Activated T-helper 1 cell treated with anti-CD3 and anti-CD28 coated beads, Interleukin-2, amount 50 U/mL, for 16 hours (primary cell): ENCODE measurements around the gene NR1H3.

ENCODE experiments used
- DNase-seq, 2 donors: peaks; one replicate each; pipeline ENCODE4 v3.0.0-alpha.2; 2020; ENCODE audit warnings: low read depth in 1 of 2, low spot score in 1 of 2

NR1H3 gene

GRCh38 chr11:47244448-47245350 lies 13.1 kb upstream of the NR1H3 start:
- DNase-seq, result no peak

GRCh38 chr11:47245611-47246357 lies 12.0 kb upstream of the NR1H3 start:
- no peak for DNase-seq

DNA sequence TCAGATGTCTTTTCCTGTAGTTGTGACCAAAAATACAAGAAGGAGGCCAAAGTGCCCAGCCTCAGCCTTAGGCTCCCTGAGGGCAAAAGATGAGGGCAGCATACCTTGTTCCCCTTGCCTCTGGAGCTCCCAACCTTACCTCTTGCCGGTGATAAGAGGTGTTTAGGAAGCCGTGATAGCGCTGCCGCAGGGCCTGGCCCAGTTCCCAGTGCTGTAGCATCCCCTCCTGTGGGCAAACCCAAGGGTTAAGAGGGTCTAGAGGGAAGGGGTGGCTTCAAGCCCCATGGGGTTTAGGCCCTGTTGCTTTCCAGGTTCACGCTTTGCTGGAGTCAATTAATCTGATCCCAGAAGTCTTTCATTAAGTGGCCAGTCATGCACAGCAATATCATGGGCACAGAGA lies 10.3 kb upstream of the NR1H3 start:
- DNase-seq, result no peak

DNA sequence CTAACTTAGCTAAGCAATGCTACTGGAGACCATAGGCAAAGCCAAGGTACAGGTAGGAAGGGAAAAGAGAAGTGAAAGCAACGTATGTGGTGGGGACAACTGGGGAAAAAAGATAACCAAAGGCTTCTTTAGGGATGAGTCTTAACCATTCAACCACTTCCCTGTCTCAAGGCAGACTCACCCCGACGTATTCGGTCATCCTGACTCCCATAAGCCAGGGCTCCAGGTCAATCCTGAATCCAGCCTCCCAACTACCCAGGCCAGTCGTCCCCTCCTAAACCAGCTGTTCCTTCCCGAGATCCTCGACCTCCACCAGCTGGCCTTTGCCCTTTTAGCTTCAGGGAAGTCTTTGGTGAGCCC lies 9.5 kb upstream of the NR1H3 start:
- no peak for DNase-seq

DNA sequence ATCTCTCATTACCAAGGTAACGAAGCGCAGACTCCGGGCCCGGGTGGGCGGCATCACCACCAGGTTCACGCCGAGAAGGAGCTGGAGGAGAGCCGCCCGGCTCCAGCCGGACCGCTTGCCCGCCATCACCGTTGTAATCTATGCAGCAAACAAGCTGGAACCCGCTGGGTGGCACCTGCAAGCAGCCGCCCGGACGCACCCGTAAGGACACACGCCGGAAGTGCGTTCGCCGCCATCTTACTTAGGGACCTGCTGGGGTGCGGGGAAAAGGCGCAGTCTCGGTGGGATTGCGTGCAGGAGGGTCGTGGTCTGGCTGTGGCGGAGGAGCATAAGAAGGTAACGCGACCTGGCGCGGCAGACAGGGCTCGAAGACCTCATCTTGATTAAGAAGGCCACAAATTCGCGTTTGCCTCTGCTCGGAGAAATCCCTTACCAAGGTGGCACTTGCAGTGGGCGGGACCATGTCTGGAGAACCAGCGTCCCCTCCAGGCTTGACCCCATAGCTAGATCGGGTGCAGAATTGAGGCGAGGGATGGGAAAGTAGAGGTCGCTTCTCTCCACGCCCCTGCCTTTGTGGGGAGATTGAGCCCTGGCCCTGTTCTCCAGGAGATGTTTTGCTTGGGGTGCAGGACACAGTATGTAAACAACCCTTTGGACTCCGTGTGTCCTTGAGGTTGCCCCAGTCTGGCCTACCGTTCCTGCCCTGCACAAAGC lies 9.0 kb upstream of the NR1H3 start, which contains the start of gene ACP2:
ACP2 (minus strand) TSS at position 151 of the 714 bp plus-strand sequence; CDS start at position 126, 25 bp downstream.
- peak; percentile 75 for DNase-seq

DNA sequence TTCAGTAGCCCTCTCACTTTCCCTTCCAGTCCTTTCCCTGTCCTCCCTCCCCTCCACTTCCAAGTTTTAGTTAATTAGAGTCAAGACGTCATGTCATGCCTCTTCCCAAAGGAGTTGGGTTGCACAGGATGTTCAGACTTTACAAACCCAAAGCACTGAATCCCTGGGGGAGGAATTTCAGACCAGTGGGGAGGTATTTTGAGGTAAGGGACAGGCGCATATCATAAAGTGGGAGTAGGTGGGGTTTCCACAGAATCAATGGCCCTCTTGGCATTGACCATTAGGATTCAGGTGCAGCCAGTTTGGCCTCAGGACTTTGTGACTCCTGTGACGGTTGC lies 8.4 kb upstream of the NR1H3 start:
- DNase-seq, result no peak

- no peak for DNase-seq
Measured at GRCh38 chr11:47251751-47252150, 6.0 kb upstream of the NR1H3 start.

DNA sequence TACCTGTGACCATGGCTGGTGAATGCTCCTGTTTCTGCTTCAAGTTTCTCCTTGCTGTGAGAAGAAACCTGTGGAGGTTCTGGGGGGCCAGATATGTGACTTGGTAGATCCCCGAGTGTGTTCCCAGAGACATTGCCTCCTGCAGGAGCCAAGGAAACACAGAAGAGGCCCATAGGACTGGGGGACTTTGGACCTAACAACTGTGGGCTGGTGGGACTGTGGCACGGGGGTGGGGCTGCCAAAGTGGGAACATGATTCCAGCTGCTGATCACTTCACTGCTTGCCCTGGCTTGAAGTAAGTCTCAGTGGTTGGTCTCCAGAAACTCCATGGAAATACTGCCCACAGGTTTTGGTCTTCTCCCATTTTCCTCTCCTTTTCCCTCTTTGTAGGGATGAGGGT lies 4.1 kb upstream of the NR1H3 start:
- no peak for DNase-seq

GRCh38 chr11:47254386-47254785 lies 3.4 kb upstream of the NR1H3 start:
- DNase-seq, result no peak

- DNase-seq, result no peak
Measured at GRCh38 chr11:47256374-47256773, 1.4 kb upstream of the NR1H3 start.

DNA sequence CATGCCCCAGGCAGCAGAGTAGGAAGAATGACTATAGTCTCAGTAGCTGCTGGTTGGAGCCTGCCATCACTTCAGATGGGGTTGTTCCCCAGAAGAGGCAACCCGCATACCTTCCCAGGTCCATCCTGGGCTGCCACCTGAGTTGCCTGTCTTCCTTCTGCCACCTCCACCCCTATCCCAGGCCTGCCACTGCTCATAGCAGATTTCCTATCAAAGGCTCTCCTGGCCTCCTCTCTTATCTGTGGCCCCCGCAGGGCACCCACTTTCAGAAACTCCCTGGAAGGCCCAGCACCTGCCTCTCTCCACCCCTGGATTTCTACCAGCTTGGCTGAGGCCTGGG lies 649 bp upstream of the NR1H3 start:
- no peak for DNase-seq

DNA sequence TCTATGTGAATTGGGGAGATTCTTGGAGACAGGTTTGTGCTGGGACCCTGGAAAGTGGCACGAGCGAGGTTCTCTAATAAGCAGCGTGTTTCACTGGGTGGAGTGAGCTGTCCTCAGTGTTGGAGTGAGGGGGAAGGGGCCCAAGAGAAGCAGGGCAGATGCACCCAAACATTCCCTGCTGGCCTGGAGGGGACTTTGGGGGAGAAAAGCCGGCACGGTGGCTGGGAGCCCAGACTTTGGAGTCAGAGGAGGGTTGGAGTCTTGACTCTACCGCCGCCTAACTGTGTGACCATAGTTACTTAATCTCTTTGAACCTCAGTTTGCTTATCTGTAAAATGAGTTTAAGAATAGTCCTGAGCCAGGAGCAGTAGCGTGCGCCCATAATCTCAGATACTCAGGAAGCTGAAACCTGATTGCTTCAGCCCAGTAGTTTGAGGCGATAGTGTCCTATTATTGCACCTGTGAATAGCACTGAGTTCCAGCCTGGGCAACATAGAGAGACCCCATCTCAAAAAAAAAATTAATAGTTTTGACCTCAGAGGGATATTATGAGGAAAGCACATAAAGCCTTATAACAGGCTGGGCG lies 614 bp downstream of the NR1H3 start:
- no peak for DNase-seq

DNA sequence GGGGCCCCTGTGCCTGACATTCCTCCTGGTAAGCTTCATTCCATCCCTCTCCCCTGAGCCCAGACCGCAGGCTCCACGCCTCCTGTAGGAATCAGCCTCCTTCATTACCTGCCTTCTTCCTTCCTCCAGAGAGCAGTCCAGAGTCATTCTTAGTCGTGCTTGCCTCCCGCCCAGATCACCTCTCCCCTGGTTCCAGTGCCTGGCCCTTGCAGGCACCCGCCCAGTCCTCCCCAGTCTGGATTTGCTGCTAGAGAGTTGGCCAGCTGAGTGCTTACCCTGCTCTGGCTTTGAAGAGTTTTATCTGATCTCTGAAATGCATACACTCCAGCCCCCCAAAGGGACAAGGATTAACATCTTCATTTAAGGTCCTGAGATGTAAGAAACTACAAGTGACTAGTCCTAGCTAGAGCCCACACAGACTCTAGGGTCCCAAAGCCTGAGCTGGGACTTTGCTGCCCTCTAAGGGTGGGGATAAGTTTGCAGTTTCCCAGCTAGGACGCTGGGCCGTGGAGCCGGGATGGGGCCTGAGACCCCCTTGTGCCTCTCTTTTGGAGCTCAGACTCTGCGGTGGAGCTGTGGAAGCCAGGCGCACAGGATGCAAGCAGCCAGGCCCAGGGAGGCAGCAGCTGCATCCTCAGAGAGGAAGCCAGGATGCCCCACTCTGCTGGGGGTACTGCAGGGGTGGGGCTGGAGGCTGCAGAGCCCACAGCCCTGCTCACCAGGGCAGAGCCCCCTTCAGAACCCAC lies 1.6 kb downstream of the NR1H3 start:
- no peak for DNase-seq

DNA sequence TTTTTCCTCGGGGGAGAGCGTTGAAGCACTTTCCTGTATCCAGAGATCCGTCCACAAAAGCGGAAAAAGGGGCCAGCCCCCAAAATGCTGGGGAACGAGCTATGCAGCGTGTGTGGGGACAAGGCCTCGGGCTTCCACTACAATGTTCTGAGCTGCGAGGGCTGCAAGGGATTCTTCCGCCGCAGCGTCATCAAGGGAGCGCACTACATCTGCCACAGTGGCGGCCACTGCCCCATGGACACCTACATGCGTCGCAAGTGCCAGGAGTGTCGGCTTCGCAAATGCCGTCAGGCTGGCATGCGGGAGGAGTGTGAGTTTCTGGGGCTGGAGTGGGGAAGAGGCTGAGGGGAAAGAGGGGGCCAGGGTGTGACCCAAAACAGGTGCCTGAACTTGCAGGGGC lies 2.6 kb downstream of the NR1H3 start:
- DNase-seq, result no peak

DNA sequence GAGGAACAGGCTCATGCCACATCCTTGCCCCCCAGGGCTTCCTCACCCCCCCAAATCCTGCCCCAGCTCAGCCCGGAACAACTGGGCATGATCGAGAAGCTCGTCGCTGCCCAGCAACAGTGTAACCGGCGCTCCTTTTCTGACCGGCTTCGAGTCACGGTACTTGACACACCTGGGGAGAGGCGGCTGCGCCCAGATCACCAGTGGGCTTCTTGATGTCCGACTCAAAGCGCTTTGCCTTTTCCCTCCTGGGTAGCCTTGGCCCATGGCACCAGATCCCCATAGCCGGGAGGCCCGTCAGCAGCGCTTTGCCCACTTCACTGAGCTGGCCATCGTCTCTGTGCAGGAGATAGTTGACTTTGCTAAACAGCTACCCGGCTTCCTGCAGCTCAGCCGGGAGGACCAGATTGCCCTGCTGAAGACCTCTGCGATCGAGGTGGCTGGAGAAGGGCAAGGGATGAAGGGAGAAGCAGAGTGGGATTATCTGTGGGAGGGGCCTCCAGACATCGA lies 3.5 kb downstream of the NR1H3 start:
- no peak for DNase-seq

DNA sequence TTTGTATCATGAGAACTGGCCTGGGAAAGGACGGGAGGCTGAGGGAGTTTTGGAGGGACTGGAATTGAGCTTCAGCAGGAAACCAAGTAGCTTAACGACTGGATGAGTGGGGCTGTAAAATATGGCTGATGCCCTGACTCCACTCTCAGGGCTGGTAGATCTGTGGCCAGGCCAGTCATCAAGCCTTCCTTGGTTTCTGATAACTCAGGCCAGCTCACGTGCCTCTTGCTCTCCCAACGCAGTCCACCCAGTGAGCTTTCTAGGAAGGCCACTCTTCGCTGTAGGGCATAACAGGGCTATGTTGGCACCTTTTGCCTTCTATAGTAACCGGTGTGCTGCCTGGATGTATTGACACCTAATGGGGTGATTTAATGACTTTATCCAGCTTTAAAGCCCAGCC lies 6.3 kb downstream of the NR1H3 start:
- DNase-seq, result no peak

DNA sequence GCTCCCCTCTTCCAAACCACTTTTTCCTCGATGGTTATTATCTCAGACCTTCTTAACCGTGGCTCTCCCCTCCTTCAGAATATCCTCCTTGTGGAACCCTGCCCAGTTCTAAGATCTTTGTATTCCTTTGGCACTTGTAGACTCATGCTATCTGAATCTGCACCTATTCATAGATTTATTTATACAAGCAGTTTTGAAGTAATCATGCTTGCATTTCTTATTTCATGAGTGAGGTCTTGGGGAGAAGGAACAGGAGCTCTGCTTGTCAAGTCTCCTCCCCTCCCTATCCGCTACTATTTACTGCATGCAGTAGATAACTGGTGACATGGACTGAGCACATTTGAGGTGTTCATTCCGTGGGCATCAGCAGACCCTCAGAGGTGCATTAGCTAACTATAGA lies 6.7 kb downstream of the NR1H3 start:
- DNase-seq, result no peak

DNA sequence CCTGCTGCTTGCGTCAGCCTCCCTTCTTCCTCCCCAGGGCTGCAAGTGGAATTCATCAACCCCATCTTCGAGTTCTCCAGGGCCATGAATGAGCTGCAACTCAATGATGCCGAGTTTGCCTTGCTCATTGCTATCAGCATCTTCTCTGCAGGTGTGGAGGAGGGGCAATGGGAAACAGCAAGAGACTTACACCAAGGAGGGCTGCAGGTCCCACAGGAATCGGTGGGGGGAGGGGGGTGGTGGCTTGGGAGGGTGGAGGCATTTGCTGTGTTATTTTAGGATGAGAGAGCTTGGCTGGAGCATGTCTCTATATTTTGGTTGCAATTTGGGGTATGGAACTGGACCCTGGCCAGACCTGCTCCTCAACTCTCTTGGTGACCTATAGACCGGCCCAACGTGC lies 10.1 kb downstream of the NR1H3 start:
- DNase-seq, result no peak

GRCh38 chr11:47268448-47269001 lies 10.7 kb downstream of the NR1H3 start:
- no peak for DNase-seq
